ENCODE data around the gene TTC39C.

The TTC39C gene

GRCh38 chr18:24089515-24090337, 75.2 kb downstream of the TTC39C start:
- no peak for DNase-seq

DNA sequence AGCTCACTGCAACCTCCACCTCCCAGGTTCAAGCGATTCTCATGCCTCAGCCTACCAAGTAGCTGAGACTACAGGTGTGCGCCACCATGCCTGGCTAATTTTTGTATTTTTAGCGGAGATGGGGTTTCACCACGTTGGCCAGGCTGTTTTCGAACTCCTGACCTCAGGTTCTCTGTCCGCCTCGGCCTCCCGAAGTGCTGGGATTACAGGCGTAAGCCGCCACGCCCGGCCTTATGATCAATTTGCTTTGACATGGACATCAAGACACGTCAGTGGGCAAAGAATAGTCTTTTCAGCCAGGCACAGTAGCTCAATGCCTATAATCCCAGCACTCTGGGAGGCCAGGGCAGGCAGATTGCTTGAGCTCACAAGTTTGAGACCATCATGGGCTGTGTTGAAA, 76.3 kb downstream of the TTC39C start:
- no peak for DNase-seq

DNA sequence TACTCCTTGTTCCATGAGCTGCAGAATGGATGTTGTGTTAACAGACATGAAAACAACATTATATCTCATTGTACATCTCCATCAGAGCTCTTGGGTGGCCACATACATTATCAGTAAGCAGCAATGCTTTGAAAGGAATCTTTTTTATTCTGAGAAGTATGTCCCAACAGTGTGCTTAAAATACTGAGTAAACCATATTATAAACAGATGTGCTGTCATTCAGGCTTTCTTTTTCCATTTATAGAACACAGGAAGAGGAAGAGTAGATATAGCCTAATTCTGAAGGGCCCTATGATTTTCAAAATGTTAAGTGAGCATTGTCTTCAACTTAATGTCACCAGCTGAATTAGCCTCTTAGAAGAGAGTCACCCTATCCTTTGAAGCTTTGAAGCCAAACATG, 80.0 kb downstream of the TTC39C start:
- peak; percentile 16 for DNase-seq

DNA sequence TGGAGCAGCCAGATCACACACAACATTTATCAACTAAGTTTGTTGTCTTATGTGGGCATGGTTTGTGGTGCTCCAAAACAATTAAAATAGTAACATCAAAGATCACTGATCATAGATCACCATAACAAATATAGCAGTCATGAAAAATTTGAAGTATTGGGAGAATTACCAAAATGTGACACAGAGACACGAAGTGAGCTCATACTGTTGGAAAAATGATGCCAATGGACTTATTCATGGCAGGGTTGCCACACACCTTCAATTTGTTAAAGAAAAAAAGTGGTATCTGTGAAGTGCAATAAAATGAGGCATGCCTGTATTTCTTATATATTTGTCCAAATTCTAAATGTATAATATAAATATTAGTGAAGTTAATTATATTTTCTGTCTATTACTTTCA, 81.4 kb downstream of the TTC39C start:
- DNase-seq, result no peak

DNA sequence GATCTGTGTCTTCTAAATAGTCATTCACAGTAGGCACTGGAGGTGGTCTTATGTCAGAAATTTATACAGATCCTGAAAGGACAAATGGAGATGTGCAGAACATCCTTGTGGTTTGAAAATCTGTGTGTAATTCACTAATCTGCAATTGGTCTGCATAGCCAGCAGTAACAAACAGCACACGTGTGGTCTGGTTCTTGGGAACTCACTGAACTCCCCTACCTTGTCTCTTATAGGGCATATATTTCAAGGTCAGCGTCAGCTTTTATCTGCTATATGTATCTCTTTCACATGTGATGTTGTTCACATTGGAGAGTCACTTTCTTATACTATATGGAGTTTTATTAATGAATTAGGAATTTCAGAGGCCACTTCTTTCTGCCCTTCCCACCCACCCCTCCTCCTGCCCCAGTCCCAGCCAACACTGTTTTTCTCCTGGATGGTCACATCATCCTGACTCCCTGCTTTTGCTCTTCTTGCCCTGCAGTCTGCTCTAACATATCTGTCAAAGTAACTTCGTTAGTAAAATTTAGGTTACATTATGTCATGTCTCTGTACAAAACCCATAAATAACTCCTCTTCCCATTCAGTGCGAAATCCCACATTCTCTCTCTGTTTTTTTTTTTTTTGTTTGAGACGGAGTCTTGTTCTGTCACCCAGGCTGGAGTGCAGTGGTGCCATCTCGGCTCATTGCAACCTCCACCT, 88.9 kb downstream of the TTC39C start:
- DNase-seq, result no peak

DNA sequence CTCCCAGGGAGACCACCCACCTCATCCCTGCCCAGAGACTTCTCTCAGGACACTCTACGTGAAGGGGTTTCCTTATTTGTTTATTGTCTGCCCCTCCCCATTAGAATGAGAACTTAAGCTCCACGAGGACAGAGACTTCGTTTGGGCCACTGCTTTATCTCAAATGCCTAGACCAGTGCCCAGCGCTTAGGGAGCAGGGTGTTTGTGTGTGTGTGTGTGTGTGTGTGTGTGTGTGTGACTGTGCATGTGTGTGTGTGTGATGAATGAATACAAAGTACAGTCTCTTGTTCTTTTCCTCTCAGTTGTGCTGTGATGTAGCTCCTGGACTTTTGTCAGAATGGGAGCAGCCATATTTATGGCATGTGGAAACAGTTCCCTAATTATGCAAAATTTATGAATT, 89.9 kb downstream of the TTC39C start:
- DNase-seq, result no peak

DNA sequence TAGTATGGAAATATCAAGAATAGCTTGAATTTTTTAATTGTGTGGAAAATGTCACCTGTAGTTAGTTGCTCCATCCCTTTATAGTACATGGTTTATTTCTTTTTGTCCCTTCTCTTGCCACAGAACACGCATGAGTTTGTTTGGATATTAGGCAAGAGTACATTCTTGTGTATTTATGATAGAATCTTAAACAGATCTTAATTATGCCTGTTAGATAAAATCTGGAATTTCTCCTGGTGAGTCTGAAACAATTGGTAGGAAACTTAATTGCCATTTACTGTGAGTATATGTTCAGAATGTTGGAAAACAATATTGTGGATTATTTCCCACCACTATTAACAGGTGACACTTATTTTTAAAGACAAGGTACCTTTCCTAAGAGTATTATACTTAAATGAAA, 94.1 kb downstream of the TTC39C start:
- DNase-seq, result no peak

GRCh38 chr18:24111936-24112335, 97.4 kb downstream of the TTC39C start:
- no peak for DNase-seq

- no peak for DNase-seq
Observed at GRCh38 chr18:24112464-24112863, 97.9 kb downstream of the TTC39C start.

GRCh38 chr18:24112874-24113615, 98.5 kb downstream of the TTC39C start:
- no peak for DNase-seq

DNA sequence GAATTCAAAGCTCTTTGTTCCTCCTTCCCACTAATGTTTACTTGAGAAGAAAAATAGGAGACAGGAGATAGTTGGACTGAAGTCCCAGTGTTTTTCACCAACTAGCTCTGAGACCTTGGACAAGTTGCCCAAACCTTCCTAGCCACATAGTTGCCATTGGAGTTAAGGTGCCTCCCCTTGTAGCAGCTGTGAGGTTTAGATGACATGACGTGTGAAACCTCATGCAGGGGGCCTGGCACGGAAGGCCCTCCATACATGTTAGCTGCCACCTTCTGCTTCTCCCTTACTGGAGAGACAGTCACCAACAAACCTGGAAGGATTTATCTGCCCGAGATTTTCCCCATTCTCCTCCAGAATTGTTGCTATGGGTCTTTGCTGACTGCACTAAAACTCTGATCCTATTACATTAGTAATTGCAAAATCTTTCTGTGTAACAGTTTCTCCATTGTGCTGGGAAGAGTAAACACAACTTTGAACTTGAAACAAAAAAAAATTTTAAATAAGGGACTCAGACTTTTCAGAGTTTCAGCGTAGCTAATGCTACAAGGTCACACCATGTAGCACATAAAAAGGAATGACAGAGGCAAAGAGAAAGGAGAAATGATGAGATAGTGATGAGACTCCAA, 100.5 kb downstream of the TTC39C start:
- DNase-seq, result no peak

DNA sequence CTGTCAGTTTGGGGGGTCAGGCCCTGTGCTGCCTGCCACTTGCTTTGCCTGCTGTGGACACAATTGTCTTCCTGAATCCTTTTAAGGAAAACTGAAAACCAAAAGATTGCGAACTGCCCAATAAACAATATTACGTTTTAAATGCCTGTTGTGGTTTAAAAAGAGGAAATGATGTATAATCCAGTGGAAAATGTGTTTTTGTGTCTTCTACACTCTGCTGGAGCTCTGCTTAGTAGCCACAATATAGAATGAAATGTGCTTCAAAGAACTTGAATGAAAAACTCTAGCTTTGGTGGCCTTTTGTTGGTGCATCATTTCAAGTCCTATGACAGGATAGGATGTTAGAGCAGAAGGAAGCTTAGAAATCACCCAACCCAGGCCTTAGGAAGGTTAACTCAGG, 101.1 kb downstream of the TTC39C start:
- peak; percentile 54 for DNase-seq

- DNase-seq, result peak; percentile 80
Observed at GRCh38 chr18:24118750-24119577, 104.4 kb downstream of the TTC39C start.

DNA sequence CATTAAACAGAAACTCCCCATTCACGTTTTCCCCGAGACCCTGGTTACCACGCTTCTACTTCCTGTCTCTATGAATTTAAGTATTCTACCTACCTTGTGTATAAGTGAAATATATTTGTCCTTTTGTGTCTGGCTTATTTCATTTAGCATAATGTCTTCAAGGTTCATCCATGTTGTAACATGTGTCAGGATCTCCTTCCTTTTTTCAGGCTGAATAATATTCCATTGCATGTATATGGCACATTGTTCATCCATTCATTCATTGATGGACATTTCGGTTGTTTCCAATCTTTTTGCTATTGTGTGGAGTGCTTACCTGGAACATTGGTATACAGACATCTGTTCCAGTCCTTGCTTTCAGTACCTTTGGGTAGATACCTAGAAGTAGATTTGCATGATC, 106.1 kb downstream of the TTC39C start:
- no peak for DNase-seq

- no peak for DNase-seq
Observed at GRCh38 chr18:24121625-24122024, 107.1 kb downstream of the TTC39C start.

- DNase-seq, result no peak
Observed at GRCh38 chr18:24126155-24126961, 111.8 kb downstream of the TTC39C start.

DNA sequence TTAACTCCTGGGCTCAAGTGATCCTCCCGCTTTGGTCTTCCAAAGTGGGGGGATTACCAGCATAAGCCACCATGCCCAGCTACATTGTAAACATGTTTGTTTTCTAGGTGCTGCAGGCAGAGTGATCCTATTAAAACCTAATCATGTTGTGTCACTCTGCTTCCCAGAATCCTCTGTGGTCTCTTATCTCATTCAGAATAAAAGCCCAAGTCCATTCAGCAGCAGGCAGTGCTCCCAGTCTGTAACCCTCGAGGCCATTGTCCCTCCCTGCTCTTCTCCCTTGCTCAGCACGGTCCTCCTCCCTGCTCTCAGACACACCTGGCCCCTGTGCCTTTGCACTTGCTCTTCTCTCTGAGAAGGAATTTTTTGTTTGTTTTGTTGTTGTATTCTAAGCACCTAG, 113.2 kb downstream of the TTC39C start:
- DNase-seq, result no peak

DNA sequence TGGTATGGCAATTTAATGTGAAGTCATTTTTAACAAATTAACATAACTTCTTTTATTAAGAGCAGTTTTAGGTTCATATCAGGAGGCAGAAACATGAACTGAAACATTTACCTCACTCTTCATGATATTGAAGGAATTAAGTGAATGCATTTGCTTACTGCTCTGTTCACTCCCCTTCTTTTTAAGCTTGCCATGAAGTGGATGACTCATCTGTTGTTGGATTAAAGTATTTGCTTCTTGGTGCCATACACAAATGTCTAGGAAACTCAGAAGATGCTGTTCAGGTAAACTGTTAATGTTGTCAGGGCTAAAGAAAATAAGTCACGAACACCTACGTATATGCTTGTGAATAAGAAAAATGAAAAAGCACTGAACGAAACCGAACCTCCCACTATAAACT, 114.1 kb downstream of the TTC39C start:
- no peak for DNase-seq

- DNase-seq, result no peak
Observed at GRCh38 chr18:24130494-24130893, 115.9 kb downstream of the TTC39C start.

- DNase-seq, result no peak
Observed at GRCh38 chr18:24136967-24137373, 122.4 kb downstream of the TTC39C start.

- DNase-seq, result peak; percentile 42
Observed at GRCh38 chr18:24138409-24138788, 123.8 kb downstream of the TTC39C start.
